NCI-H187 treated with DMSO at 0.1 percent for 48 hours (cell line): ENCODE results near the gene YIPF3.

Experiments
- DNase-seq: peaks from one replicate; lab custom pipeline; 2025; lab: John Stamatoyannopoulos, UW

The YIPF3 gene

DNA sequence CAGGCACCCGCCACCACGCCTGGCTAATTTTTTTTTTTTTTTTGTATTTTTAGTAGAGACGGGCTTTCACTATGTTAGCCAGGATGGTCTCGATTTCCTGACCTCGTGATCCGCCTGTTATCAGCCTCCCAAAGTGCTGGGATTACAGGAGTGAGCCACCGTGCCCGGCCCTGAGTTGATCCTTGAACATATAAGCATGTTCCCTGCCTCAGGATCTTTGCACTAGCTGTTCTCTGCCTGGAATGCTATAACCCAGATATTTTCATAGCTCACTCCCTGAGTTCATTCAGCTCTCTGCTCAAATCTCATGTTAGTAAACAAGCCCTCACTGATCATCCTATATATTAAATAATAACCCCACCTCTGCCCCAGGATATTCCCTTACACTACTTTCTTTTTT lies 52.4 kb downstream of the YIPF3 start:
- no peak for DNase-seq

DNA sequence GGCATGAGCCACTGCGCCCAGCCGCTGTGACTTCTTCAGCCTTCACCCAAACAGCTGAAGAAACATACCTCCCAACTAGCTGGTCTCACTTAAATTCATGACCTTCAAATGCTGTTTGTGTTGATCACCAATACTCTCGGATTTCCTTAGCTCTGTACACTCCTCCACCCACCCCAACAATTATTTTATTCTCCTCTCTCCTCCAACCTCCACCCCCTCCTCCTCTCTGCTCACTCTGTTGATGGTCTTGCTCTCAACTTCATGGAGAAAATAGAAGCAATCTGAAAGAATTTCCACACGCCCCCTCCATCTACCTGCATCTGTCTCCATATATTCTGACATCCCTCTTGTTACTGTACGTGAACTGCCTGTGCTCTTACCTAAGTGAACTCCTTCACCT lies 54.8 kb downstream of the YIPF3 start:
- no peak for DNase-seq
